Measurements from ENCODE around the gene C1orf52.

Gene C1orf52

DNA sequence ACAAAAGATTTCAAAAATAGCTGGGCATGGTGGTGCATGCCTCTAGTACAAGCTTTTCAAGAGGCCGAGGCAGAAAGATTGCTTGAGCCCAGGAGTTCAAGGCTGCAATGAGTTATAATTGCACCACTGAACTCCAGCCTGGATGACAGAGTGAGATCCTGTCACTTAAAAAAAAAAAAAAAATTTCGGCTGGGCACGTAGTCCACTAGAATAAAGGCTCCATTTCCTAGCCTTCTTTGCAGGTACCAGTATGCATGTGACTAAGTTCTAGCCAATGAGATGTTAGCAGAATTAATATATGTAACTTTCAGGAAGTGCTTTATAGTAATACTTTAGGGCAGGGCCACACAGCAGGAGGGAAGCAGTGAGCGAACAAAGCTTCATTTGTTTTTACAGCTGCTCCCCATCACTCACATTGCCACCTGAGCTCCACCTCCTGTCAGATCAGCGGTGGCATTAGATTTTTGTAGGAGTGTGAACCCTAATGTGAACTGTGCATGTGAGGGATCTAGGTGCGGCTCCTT is 29.8 kb downstream of the C1orf52 start:
- DNase-seq = no peak

DNA sequence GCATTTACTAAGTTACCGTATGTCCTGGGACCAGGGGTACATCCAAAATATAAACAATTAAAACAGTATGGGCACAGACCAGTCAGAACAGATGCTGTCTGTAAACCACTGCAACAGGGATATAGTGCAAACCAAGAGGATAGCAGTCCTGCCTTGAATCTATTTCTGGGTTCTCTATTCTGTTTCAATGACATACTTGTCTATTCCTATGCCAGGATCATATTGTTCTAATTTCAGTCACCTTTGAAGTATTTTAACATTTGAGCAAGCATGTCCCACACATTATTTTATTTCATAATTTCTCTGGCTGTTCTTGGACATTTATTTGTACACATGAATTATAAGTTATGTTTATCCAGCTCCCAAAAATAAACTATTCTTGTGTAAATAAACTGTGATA is 30.5 kb downstream of the C1orf52 start:
- no peak for DNase-seq

DNA sequence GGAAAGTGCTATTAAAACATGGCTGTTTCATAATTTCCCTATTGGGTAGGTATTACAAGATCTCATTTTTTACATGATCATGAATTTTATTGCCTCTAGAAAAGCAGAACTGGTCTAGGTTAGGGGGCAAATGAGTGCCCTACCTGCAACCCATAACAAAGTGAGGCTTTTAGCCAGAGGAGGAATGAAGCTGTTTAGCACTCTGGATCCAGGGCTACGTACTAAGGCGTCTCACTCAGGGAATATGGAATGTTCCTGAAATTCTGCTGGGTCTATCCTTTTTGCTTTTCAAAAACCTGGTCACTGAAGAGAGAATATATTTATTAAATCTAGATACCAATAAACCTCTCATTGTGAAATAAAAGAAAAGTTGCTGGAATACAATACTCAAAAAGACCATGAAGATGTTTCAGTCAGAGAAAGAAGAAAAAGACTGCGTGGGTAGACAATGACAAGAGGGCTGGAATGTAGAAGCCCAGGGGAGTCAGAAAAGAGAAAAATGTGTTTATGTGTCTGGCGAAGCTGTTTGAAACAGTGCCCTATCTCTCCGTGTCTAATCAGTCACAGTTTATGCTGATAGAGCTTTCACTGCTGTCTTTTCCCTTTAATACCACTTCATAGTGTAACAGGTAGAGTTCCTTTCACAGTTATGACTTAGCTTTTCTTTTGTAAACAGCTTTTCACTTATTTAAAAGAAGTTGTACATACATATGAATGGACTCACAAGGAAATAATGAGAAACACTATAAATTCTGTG is 33.7 kb downstream of the C1orf52 start:
- no peak for DNase-seq

DNA sequence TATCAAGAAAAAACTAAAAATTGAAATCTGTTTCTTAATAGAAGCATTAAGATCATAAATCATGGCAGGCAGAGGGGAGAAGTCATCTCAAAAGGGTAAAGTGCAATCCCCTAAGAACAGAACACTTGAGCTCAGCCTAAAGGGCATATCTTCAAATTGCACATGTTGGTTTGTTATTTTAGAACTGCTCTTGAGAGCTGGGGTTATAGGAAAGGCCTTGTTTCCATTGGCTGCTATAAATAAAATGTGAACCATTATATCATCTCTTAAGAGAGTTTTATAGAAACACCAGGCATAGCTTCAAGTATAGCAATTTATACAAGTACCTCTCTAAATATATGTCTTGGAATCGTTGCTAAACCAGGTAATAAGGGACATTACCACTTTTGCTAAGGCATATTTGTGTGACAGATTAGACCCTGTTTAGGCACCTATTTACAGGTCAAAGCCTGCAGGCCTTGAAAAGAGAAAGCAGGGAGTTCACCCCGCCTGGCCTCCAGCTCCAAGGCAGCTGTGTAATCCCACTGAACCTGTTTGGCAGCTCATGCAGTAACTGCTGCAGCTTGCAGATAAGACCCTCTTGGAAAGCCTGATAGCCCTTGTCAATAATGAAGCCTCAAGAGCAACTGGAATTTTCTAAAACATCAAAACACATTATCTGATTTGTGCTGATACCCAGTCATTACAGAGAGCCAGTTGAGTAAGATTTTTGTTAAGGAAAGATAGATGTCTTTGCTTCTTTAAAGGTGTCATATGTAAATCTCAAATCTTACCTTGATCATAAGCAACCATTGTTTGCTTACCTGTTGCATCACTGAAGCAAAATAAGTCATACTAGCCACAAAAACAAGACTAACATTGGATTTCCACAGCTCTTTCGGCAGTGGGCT is 34.5 kb downstream of the C1orf52 start:
- no peak for DNase-seq

DNA sequence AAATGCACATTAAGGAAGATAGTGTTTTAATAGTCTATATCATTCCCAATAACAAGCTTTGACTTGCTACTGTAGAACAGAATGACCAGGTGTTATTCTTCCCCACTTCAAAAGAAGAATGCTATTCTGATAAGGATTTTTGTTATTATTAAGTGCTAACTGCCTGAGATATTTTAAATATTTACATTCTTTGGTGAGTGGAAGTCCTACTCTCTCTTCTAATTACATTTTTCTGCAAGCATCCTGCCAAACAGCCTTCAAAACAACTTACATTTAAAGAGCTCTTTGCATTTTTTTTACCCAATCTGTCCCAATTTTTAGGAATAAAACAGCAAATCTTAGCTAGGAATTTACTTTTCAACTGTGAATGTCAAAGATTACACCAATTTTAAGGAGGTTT is 35.2 kb downstream of the C1orf52 start:
- DNase-seq = no peak

DNA sequence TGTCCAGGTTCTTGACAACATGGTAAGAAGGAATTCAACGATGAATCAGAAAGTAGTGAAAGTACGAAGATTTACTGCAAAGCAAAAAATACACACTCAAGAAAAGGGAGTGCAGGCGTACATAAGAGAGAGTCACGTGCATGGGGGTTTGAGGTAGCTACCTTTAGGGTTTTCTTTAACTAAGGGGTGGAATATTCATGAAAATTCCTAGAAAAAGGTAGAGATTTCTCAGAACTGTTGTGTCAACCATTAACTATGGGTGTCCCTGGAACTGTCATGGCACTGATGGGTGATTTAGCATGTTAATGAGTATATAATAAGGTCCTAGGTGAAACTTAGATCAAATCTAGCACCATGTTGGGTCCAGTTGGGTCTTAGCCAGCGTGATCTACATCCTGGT is 36.1 kb downstream of the C1orf52 start:
- no peak for DNase-seq

DNA sequence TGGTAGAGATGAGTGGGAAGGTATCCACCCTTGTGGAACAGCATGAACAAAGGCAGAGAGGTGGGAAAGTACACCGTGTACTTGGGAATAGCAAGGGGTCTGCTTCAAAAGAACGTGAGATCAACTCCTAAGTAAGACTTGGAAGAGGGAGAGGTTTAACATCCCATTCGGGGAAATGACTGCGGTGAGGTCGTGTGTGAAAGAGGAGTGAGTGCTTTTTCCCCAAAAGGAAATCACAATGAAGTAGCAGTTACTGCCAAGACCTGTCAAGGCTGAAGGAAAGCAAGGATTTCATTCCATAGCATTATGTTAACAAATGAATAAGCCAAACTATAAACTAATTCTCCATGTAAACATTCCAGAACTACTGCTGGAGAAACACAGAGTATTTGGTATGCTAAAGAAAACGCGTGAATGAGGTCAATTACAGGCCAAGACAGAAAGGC is 38.7 kb downstream of the C1orf52 start:
- DNase-seq = no peak

DNA sequence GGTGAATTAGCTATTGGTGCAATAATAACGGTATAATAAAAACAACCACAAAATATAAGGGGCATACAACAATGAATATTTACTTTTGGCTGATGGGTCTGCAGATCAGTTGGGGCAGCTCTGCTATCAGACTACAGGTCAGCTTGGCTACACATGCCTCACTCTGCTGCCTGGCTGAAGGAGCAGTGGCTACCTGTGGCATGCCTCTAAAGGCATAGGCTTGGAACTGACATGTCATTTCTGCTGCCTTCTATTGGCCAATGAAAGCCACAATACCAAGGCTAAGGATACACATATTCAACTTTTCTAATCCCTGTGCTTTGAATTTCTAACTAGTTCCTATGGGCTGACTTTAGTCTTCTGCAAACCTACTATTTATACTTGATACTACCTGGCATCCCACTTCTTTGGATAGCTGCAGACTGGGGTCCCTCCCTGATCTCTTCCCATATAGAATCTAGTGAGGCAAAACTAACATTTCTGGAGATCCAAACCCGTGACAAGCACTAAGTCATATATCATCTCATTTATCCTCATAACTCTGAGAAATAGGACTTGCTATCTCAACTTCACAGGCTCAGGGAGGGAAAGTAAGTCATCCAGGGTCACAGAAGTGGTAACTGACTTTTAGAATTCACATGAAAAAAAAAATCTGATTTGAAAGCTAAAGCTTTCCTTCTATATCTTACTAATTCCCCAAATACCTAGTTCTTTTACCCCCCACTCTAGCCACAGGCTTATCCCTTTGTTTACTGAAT is 39.4 kb downstream of the C1orf52 start:
- no peak for DNase-seq

DNA sequence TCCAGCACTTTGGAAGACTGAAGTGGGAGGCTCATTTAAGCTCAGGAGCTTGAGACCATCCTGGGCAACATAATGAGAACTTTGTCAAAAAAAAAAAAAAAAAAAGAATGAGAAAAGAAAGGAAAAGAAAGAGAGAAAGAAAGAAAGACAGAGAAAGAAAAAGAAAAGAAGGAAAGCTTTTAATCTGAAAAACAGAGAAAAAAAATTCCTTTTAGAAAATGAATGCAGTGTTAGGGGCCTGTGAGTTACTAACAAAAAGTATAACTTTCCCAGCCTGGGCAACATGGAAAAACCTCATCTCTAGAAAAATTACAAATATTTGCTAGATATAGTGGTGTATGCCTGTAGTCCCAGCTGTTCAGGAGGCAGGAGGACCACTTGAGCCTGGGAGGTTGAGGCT is 42.8 kb downstream of the C1orf52 start:
- DNase-seq = no peak

DNA sequence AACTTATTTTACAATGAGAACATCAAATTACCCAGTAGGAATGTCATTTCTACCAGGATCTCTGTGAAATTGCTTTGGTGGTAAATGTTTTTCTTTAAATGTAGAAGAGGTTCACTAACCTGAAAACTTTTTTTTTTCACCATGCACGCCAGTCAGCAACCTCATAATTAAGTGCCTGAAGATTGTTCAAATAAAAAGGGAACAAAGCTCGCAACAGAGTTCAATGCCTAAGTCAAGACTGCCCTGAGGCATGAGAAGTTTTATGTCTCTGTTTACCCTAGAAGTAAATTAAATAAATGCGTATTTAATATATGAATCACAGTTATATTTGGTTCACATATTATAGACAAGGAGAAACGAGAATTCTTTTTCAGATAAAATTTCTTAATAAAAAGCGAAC is 44.8 kb downstream of the C1orf52 start:
- DNase-seq = no peak

DNA sequence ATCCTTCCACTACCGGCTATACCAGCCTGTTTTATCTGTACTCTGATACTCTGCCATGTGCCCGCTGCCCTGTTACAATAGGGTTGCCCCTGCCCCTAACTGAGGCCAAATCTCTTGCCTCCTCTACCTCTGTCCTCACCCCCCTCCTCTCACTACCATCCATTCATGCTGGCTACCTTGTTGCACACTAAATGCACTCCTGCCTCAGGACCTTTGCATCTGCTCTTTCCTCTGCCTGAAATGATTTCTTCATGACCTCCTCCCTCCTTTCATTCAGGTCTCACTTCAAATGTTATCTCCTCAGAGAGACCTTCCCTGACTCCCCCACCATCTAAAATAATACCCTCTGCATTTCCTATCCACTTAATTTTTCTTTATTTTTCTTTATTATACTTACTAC is 51.0 kb downstream of the C1orf52 start:
- DNase-seq = no peak

DNA sequence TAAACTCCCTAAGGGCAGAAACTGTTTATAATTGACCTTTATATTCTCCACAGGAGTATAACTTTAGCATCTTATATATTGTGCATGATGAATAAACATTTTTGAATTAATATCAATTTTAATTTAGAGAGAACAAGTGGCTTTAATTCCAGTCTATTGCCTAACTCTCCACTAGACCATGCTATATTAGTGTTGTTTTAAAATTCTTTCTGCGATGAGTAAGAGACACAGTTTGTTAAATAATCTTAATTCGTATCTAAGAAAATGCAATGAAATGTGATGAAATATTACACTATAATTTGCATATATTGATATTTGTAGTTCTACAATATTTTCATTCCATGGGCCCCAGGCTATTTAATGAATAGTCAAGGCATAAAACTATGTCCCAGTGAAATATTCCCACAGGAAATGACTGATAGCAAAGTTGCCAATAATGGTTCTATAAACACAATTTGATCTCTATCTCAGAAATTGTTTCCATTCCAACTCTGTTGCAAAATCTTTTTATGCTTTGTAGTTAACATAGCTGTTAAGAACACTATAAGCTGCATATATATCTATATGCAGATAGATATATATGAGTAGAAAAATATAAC is 55.8 kb downstream of the C1orf52 start:
- no peak for DNase-seq

DNA sequence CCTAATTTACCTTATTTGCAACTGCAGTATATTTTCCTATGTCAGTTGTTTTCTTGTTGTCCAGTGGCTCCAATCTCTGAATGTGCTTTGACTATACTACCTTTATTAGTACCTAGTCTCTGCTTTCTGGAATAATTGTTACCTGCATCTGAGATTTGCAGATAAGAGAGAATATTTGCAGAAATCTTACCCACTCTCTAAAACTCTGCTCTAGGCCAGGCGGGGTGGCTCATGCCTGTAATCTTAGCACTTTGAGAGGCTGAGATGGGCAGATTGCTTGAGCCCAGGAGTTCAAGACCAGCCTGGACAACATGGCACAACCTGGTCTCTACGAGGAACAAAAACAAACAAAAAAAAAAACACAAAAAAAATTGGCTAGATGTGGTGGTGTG is 56.6 kb downstream of the C1orf52 start:
- DNase-seq = no peak

DNA sequence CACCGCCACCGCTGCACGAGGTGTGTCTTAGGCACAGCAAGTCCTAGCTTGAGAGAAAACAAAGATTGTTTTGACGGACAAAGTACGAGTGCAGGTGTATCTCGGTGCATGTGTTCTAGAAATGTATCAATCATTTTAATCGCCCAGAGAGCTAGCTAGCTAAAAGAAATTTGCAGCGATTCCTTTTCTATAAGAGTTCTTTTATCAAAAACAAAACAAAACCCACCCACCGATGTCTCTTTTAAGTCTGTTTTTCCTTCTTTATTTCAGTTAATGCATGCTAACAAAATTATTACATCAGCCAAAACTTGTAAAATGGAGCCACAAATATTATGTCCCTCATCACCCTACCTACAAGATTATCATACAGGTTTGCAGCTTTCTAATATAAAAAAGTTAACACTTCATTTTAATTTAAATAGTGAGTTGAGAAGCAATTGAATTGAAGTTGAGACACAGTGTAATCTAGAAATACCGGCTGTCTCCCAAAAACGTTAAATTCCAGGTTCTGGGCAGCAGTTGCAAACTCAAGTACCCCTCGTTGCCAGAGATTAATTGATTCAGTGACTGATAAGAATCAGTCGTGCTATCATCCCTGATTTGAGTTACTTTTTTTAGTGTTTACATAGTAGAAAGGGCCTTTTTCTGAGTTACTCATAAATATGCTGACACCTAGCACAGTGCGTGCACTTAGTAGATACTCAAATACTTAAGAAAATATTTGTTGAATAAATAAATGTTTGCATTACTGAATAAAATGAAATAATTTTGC is 57.2 kb downstream of the C1orf52 start:
- no peak for DNase-seq

DNA sequence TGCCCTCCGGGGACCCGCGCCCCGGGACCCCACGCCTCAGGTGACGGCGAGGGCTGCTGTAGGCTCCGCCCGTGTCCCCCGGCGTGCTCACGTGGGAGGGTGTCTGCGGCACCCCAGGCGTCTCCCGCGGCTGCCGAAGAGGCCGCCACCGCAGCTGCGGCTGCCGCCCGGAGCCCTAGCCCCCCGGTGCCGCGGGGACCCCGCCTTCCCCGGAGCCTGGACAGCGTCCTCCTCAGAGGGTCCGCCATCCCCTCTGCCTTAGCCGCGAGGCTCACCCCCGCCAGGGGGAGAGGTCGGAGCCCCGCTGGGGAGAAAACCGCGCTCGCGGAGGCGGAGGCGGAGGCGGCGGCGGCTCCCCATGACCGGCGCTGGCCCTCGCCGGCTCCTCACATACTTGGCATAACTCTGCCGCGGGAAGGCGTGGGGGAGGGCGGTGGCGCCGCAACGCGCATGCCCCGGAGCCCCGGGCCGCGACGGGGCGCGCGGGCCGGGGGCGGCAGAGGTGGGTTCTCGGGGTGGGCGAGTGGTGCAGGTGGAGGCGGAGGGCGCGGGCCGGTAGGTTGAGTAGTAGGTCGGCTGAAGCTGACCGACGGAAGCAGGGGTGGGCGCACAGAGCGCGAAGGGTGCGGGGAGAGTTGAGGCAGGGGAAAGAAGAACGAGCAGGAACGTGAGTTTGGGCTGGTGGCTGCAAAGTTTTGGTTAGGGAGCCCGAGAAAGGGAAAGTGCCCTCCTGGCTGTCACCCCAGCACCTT is 57.9 kb downstream of the C1orf52 start:
- DNase-seq = peak; percentile 60 to 76

DNA sequence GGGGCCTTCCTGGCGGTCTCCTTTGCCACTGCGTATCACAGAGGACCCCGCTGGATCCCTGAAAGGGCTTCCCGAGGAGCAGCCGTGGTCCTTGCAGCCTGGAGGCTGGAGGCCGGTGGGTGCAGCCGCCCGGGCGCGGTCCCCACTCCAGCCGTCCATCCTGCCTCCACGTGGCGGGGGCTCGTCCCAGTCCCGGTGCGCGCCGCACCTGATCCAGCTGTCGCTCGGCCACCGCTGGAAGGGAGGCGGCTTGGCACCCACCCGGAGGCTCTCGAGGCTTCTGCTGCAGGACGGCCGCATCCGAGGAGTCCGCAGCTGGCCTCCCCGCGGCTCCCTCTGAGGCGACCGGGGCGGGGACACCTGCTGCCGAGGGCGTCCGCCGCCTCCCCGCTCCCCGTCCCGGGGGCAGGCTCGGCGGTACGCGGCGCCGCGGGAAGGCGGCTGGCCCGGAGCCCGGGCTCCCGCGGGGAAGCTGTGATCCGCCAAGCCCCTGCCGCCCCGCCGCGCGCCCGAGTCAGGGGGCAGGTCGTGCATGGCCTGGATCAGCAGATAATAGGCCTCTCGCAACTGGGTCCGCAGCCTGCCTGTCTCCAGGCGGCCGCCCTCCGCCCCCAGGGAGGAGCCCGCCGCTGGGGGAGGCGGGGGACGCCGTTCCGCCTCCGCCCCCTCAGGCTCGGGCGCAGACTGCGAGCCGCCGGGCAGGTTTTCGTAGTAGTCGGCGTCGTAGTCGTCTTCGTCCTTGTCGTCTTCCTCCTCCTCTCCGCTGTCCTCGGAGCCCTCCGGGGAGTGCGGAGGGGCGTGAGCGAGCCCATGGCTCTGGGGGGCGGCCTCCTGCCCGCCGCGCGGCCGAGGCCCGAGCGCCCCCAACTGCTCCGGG is 58.8 kb downstream of the C1orf52 start, which contains the start of gene SYDE2:
SYDE2 (minus strand) TSS at position 554 of the 877 bp plus-strand sequence; CDS start at position 534, 20 bp downstream.
- DNase-seq = peak; percentile 74 to 82
